H1 (cell line): ENCODE results near the gene SMARCB1. TPM values are rescaled to one million over a fixed set of nuclear protein-coding genes. Genes with fewer than 3 reads are reported as not detected.

Source experiments
- CEBPB ChIP-seq: IDR thresholded peaks from 2 replicates; pipeline ENCODE4 v1.6.1; 2012; ENCODE audit warnings: low read depth, low read length
- polyA plus RNA-seq, 7 experiments: library from polyadenylated mRNA; depleted of rRNA in 3 of 7; stranded (reverse) in 5 of 7; unstranded in 2 of 7; fragments of >200 nt in 5 of 7; fragments of 200-250 nt in 2 of 7; gene quantifications; 1 replicate in 5 of 7; 2 replicates in 1 of 7; 4 replicates in 1 of 7; pipeline versions ENCODE4 v1.2.1 to v1.2.3, GENCODE V29; 2011 to 2013; ENCODE audit warnings: missing spikeins in 2 of 7, mixed read lengths in 2 of 7
- total RNA-seq: library from RNA; stranded (reverse); fragmentation: NEBNext Ultra II Directional; extraction: Animal tissue kit (Norgen Biotek cat#: 25700); gene quantifications from 2 replicates; pipeline ENCODE4 v1.2.1, GENCODE V29; 2021

The SMARCB1 gene
- total and polyA plus RNA-seq, 2 of the 8 experiments (the other 6 are each of a cell fraction or from before 2014, with no cell fraction given) = 116 to 145 TPM

DNA sequence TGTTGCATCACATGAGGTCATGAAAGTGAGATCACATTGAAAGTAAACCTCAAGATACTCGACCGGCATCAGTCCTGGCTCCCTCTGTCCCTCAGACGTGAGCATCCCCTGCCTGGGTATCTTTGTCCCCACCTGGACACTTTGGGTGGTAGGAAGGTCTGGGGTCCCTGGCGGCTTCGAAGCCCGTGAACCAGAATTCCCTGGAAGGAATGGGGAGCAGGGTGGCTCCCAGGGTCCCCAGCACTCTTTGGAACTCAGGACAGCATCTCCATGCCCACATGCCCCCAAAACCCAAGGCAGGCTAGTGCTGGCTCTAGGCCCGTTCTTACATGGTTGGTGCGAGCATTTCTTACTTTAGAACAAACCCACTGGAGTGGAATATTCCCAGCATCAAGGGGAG, 44.5 kb downstream of the SMARCB1 start (continued):
- TF ChIP-seq CEBPB = no peak
- TF ChIP-seq, all 59 proteins: peak for 0
